Measurements from ENCODE around the gene CGB2.

CGB2 gene

GRCh38 chr19:49061445-49061844 is 29.8 kb downstream of the CGB2 start:
- no peak for DNase-seq (ENCODE audit: extremely low read depth, low read depth)
- TF ChIP-seq CTCF (IDR thresholded peaks at IDR 0.05; ENCODE audit: low read depth, low read length, missing control alignments), result no peak
- H3K4me3 ChIP-seq (replicated peaks; ENCODE audit: low read depth, low read length), result no peak overlapping the region

- no peak for TF ChIP-seq CTCF (IDR thresholded peaks at IDR 0.05; ENCODE audit: low read depth, low read length, missing control alignments)
- DNase-seq (ENCODE audit: extremely low read depth, low read depth), result no peak
- H3K4me3 ChIP-seq (replicated peaks; ENCODE audit: low read depth, low read length), result no peak overlapping the region
Observed at GRCh38 chr19:49064029-49064629, 32.4 kb downstream of the CGB2 start.

DNA sequence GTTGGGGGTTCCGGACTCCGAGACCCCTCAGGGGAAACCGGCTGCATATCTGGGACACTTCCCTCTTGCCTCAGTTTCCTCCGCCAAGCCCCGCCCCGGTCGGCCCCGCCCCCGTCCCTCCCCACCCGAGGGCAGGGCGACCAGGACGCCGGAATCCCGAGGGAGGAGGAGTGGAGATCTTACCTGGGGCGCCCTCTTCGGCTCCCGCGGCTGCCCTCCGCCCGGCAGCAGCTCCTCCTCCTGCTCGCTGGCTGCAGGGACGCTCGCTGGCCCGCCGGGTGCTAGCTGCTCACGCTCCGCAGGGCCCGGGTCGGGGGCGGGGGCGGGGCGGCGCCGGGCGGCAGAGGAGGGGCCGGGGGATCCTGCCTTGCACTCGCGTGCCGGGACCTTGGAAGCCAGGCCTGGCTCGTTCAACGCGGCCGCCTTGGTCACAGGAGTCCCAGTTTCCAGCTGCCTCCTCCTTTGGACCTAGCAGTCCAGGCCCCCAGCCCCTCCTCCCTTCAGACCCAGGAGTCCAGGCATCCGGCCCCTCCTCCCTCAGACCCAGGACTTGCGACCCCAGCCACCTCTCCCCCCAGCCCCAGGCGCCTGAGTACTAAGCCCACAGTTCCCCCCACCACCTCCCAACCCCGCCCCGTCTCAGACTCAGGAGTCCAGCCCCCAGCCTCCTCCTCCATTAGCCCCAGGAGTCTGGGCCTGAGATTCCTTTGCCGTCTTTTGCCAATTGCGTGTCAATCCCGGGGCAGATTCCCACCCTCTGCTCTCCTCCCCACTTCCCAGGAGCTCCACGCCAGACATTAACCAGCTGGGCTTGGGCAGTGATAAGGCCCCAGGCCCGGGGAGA is 33.3 kb downstream of the CGB2 start, which contains the start of gene NTF4:
TSS of gene NTF4 (minus strand) at position 51 of the 844 bp plus-strand sequence. CDS start 2,821 bp downstream, outside the sequence.
- no peak for DNase-seq (ENCODE audit: extremely low read depth, low read depth)
- no peak within 1 kb of the TSS for H3K4me3 ChIP-seq (replicated peaks; ENCODE audit: low read depth, low read length)
- TF ChIP-seq CTCF (IDR thresholded peaks at IDR 0.05; ENCODE audit: low read depth, low read length, missing control alignments), result no peak

GRCh38 chr19:49065905-49066512 is 34.3 kb downstream of the CGB2 start:
- H3K4me3 ChIP-seq (replicated peaks; ENCODE audit: low read depth, low read length), result no peak overlapping the region
- DNase-seq (ENCODE audit: extremely low read depth, low read depth), result no peak
- no peak for TF ChIP-seq CTCF (IDR thresholded peaks at IDR 0.05; ENCODE audit: low read depth, low read length, missing control alignments)

GRCh38 chr19:49067554-49067953 is 35.9 kb downstream of the CGB2 start:
- DNase-seq (ENCODE audit: extremely low read depth, low read depth), result no peak
- no peak overlapping the region for H3K4me3 ChIP-seq (replicated peaks; ENCODE audit: low read depth, low read length)
- no peak for TF ChIP-seq CTCF (IDR thresholded peaks at IDR 0.05; ENCODE audit: low read depth, low read length, missing control alignments)

GRCh38 chr19:49069026-49069425 is 37.3 kb downstream of the CGB2 start:
- TF ChIP-seq CTCF (IDR thresholded peaks at IDR 0.05; ENCODE audit: low read depth, low read length, missing control alignments), result no peak
- DNase-seq (ENCODE audit: extremely low read depth, low read depth), result no peak
- H3K4me3 ChIP-seq (replicated peaks; ENCODE audit: low read depth, low read length), result no peak overlapping the region

Data from HFF-Myc (cell line).